ENCODE results near the gene SDHAF2.

The SDHAF2 gene

DNA sequence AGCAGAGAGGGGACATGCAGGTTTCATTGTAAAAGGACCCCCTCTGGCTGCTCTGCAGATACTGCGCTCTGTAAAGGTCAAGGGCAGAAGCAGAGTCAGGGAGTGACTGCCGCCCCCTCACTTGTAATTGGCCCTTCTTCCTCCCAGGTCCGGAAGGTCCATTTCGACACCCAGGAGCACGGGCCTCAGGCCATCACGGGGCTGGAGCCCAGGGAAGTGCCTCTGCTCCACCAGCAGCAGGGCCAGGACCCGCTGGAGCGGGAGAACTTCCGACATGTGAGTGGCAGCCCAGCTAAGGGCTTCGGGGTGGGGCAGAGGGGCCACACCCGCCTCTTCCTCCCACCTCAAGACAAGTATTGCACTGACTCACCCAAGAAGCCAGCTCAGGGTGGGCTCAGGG is 54.6 kb downstream of the SDHAF2 start:
- H3K4me3 ChIP-seq (ENCODE audit: low read depth, low read length), result no peak overlapping the region
- no peak for DNase-seq (ENCODE audit: low read depth, low spot score)
- TF ChIP-seq, protein P1, sequence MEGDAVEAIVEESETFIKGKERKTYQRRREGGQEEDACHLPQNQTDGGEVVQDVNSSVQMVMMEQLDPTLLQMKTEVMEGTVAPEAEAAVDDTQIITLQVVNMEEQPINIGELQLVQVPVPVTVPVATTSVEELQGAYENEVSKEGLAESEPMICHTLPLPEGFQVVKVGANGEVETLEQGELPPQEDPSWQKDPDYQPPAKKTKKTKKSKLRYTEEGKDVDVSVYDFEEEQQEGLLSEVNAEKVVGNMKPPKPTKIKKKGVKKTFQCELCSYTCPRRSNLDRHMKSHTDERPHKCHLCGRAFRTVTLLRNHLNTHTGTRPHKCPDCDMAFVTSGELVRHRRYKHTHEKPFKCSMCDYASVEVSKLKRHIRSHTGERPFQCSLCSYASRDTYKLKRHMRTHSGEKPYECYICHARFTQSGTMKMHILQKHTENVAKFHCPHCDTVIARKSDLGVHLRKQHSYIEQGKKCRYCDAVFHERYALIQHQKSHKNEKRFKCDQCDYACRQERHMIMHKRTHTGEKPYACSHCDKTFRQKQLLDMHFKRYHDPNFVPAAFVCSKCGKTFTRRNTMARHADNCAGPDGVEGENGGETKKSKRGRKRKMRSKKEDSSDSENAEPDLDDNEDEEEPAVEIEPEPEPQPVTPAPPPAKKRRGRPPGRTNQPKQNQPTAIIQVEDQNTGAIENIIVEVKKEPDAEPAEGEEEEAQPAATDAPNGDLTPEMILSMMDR (IDR thresholded peaks at IDR 0.05; ENCODE audit: low read depth, low read length), result no peak
- in situ Hi-C loops (cut with HindIII; ENCODE audit: low sequenced_read_pairs), result no loop called here

DNA sequence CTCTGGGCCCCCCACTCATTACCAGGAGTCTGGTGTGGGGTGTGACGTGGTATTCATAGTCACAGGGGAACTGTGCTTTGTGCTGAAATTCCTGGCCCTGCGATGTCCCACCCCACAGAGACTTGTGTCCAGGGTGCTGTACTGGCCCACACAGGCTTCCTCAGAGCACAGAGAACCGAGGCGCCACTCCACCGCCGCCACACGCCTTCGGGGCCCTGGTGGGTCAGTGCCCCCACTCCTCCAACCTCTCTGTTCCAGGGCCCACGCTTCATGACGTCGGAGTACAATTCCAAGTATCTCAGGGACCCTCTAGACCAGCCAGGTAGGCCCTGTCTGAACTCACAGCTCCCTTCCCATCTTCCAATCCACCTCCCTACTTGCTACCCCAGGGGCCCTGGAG is 55.2 kb downstream of the SDHAF2 start:
- no peak overlapping the region for H3K4me3 ChIP-seq (ENCODE audit: low read depth, low read length)
- in situ Hi-C loops (cut with HindIII; ENCODE audit: low sequenced_read_pairs), result no loop called here
- DNase-seq (ENCODE audit: low read depth, low spot score), result no peak
- TF ChIP-seq, protein P1 (IDR thresholded peaks at IDR 0.05; ENCODE audit: low read depth, low read length), result no peak

DNA sequence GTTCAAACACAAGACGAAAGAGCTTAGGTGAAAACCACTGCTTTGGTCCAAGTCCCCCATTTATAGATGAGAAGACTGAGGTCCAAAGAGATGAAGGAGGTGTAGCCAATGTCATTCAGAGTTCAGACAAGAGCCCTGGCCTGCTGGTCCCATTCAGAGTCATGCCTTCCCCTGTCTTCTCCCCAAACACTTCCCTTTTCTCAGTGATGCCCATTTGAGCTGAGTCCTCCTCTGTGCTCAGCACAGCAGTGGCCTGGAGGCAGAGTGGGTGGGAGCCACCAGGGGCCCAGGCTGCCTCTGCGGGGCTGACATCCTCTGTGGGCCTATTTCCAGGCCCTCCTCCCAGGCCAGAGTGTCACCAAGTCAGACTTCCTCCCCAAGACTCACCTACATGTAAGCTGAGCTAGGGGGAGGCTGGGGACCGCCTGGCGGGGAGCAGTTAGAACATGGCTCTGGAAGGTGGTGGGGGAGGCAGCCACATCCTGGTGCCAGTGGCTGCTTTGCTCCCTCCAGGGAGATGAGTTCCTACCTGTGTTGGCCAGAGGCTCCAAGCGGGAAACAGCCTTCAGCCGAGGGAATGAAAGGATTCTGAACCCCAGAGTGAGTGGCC is 56.2 kb downstream of the SDHAF2 start:
- H3K4me3 ChIP-seq (ENCODE audit: low read depth, low read length), result no peak overlapping the region
- TF ChIP-seq, protein P1 (IDR thresholded peaks at IDR 0.05; ENCODE audit: low read depth, low read length), result no peak
- in situ Hi-C loops (cut with HindIII; ENCODE audit: low sequenced_read_pairs), result no loop called here
- DNase-seq (ENCODE audit: low read depth, low spot score), result no peak

DNA sequence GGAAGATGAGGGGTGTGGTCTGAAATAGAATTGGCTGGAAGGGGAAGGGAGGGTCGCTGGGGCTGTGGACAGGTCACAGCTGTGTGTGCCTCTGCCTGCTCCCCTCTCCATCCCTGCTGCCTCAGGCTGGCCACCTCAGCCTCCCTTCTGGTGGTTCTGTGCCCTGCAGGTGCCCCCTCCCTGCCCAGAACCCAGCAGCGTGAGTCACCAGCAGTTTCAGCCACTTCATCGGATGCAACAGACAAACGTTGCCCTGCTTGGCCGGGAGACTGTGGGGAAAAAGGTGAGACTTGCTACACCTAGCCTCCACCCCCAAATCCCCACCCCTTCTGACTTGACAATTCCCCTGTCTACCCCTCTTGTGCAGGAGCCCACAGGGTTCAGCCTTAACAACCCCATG is 56.9 kb downstream of the SDHAF2 start:
- H3K4me3 ChIP-seq (ENCODE audit: low read depth, low read length), result no peak overlapping the region
- no peak for DNase-seq (ENCODE audit: low read depth, low spot score)
- in situ Hi-C loops (cut with HindIII; ENCODE audit: low sequenced_read_pairs), result no loop called here
- TF ChIP-seq, protein P1 (IDR thresholded peaks at IDR 0.05; ENCODE audit: low read depth, low read length), result no peak

DNA sequence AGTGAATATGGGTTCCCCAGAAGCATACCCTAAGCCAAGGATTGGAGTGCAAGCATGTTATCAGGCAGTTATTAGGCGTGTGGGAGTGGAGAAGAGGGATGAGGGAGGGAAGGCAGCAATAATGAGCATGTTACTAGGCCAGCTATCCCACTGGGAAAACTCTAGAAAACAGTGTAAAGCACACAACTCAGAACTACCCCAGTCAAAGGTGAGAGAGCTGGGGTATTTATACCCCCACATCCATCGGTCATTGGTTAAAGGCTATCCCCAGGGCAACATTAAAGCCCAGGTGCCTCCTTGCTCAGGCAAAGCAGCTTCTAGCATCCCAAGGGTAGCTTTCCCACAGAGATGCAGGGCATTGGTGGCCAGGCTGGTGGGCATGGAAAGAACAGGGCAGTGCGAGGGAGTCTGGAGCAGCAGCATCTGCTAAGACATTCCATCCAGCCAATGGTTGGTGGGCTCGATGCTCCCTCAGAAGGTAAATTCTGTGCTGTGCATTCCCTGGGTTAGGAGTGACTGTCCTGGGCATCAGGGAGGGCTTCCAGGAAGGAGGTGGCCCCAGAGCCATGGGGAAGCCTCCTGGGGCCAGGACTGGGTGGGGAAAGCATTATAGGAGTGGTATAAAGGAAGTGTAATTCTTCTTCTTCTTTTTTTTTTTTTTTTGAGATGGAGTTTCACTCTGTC is 57.6 kb downstream of the SDHAF2 start:
- H3K4me3 ChIP-seq (ENCODE audit: low read depth, low read length), result no peak overlapping the region
- TF ChIP-seq, protein P1 (IDR thresholded peaks at IDR 0.05; ENCODE audit: low read depth, low read length), result no peak
- DNase-seq (ENCODE audit: low read depth, low spot score), result no peak
- in situ Hi-C loops (cut with HindIII; ENCODE audit: low sequenced_read_pairs), result no loop called here

DNA sequence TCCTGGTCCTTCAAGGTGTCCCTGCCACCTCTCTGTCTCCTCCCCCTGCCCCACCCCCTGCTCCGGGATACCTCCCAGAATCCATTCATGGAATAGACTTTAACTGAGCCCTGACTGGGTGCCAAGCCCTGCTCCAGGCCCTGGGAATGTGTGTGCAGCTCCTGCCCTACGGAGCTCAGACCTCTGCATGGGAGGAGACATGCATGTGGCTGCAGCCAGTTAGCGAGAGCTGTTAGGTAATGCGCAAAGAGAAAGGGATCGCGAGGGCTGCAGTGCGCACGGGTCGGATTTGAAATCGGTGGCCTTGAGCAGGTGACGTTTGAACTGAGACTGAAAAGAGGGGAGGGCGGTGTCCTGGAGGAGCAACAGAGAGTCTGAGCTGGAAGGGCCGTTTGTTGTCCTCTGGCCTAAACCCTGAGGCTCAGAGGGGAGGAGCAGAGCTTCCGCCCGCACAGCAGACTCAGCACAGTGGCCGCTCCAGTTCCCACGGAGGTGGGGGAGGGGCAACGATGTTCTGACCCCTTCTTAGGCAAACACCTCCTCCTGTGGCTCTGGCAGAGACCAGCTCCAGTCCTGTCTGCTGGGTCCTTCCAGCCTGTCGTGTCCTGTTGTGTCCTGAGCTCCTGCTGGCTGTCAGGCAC is 58.8 kb downstream of the SDHAF2 start:
- in situ Hi-C loops (cut with HindIII; ENCODE audit: low sequenced_read_pairs), result no loop called here
- H3K4me3 ChIP-seq (ENCODE audit: low read depth, low read length), result no peak overlapping the region
- TF ChIP-seq, protein P1 (IDR thresholded peaks at IDR 0.05; ENCODE audit: low read depth, low read length), result no peak
- no peak for DNase-seq (ENCODE audit: low read depth, low spot score)

Data from astrocyte of the spinal cord (primary cell).